Activated CD8-positive, alpha-beta memory T cell treated with anti-CD3 and anti-CD28 coated beads, Interleukin-2, amount 50 U/mL, for 24 hours (primary cell): ENCODE data around the gene EIF2A.
A peak's percentile ranks its signal among the peaks of the same experiment; 100 is the strongest.
"Not testable (repeated sequence)": the region's sequence is repeated elsewhere in the genome, so short reads cannot be mapped to it uniquely, and the experiment has no call there.

Experiments used
- DNase-seq: peaks from one replicate; pipeline ENCODE4 v3.0.0-alpha.2; 2020; ENCODE audit errors: extremely low read depth

The EIF2A gene

DNA sequence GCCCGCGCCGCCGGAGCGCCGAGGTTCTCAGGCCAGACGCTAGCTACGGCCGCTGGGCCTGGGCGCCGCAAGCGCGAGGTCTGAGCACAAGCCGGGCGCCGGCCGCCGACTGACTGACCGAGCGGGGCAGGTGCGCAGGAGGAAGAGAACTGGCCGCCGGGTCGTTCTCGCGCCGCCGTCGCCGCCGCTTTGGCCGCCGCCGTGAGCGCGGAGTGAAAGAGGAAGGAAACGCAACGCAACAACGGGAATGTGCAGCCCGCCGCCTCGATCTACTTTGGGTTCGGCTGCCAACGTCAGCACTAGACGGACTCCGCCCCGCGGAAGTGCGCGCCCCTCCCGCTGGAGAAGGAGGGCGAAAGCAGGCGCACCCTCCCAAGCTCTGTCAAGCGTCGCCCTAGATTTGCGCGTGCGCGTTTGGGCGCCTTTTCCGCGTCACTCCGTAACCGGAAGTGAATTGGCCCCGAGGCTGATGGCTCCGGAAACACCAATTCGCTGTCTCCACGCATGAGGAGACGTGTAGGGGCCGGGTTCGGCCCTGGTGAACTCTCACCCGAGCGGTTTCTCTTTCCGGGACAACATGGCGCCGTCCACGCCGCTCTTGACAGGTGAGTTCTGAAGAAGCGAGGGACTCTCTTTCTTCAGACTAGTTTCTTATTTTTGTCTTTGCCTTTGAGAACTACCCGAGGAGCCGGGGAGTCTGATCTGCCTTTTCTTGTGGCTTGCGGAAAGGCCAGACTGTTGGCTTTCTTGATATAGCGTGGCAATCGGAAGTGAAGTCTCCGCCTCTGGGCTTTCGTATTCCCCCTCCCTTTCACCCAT lies at the start of gene EIF2A, which contains the start of gene SERP1:
EIF2A (plus strand) TSS at position 562 of the 819 bp plus-strand sequence; CDS start at position 578, 16 bp downstream.
SERP1 (minus strand) TSS at position 271 of the 819 bp plus-strand sequence. CDS start 361 bp downstream, outside the sequence.
- DNase-seq, result peak; percentile 95

DNA sequence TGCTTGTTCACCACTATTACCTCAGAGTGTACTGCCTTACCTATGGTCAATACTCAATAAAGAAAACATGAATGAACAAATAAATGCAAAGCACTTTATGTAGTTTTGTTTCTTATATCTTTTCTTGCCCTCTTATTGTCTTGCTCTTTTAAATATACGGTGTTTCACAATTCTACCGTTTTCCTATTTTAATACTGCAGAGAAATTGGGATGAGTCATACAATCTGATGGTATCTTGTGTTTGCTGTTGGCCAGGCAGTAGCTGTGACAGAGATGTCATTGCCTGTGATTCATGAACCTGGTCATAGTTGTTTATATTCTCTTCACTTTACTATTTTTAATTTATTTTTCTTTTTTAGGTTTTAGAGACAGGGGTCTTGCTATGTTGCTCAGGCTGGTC lies 48.6 kb upstream of the EIF2A start:
- DNase-seq, result no peak

DNA sequence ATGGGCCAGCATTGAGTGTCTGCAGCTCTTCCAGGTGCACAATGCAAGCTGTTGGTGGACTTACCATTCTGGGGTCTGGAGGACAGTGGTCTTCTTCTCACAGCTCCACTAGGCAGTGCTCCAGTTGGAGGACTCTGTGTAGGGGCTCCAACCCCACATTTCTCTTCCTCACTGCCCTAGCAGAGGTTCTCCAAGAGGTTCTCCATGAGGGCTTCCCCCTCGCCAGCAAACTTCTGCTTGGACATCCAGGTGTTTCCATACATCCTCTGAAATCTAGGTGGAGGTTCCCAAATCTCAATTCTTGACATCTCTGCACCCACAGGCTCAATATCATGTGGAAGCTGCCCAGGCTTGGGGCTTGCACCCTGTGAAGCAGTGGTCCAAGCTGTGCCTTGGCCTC lies 45.6 kb upstream of the EIF2A start:
- not testable (repeated sequence) for DNase-seq

DNA sequence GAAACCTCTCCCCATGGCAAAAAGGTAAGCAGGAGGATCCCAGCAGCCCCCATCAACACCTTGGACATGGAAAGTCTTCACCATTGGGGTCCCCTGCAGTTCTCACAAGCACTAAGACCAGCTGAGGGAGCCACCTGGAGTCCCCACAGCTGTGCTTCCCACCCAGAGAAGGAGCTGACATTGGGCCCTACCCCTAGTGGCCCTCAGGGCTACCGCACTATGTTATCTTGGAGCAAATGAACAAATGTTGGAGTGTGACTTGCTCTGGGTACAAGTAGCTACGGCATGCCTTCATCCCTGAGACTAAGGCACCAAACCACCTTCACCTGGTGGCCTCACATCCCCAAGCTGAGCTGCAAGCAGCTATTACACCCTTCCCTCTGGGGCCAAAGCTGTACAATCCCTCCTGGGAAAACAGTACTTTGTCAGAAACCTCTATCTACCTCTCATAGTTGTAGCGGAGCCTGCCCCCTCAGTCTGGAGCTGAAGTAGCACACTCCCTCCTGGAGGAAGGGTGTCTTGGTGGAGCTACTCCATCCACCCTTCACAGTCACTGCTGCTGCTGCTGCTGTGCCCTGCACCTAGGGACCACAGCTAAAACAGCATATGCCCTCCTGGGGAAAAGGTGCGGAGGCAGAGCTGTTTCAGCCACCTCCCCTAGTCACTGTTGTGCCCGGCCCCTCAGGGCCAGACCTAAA lies 43.0 kb upstream of the EIF2A start:
- no peak for DNase-seq

DNA sequence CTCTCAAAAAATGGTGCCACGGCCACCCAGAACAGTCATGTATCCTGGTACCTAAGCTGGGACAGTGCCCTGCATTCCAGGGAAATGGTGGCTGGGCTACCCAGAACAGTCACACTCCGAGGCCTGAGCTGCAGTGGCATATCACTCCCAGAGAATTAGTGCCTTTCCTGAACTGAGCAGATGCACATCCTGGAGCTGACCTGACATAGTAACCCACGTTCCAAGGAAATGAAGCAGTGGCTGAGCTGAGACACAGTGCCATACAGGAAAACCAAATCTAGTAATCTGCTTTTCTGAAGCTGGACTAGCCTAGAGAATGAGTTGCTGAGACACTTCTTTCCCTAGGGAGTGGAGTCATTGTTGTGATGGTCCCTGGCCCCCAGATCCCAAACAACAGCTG lies 42.1 kb upstream of the EIF2A start:
- DNase-seq, result no peak

DNA sequence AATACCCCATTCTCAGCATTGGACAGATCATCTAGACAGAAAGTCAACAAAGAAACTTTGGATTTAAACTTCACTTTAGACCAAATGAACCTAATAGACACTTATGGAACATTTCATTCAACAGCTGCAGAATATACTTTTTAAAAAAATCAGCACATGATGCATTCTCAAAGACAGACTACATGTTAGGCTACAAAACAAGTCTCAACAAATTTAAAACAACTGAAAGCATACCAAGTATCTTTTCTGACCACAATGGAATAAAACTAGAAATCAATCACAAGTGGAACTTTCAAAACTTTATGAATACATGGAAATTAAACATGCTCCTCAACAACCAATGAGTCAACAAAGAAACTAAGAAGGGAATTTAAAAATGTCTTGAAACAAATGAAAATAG lies 38.2 kb upstream of the EIF2A start:
- no peak for DNase-seq

DNA sequence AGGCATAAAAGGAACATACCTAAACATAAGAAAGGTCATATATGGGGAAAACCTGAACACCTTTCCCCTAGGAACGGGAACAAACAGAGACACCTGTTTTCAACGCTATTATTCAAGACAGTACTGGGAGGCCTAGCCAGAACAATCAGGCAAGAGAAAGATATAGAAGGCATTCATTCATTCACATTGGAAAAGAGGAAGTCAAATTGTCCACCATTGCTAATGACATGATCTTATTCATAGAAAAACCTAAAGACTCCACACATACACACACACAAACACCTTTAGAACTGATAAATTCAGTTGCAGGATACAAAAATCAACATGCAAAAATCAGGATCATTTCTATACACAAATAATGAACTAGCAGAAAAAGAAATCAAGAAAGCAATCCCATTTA lies 36.8 kb upstream of the EIF2A start:
- DNase-seq, result no peak

DNA sequence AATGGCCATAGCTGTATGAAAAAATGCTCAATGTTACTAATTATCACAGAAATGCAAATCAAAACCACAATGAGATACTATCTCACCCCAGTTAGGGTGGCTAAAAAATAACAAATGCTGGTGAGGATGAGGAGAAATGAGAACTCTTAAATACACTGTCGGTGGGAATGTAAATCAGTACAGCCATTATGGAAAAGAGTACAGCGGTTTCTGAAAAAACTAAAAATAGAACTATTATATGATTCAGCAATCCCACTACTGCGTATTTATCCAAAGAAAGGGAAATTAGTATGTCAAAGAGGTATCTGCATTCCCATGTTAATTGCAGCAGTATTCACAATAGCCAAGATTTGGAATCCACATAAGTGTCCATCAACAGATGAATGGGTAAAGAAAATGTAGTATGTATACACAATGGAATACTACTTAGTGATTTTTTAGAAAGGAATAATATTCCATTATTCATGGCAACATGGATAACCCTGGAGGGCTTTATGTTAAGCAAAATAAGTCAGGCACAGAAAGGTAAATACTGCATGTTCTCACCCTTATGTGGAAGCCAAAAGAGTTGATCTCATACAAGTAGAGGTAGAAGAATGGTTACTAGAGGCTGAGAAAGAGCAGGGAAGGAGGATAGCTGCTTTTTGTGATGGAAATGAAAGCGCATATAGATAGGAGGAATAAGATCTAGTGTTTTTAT lies 35.3 kb upstream of the EIF2A start:
- DNase-seq, result no peak

DNA sequence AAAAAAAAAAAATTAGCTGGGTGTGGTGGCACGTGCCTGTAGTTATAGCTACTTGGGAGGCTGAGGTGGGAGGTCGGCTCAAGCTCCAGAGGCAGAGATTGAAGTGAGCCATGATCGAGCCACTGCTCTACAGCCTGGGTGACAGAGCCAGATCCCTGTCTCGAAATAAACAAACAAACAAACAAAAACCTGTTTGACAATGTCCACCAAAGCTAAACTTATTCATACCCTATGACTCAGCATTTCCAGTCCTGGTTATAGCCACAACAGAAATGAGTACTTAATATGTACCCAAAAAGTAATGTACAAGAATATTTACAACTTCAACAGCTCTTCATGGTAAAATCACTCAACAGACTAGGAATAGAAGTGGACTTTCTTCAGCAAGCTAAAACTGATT lies 31.4 kb upstream of the EIF2A start:
- no peak for DNase-seq

DNA sequence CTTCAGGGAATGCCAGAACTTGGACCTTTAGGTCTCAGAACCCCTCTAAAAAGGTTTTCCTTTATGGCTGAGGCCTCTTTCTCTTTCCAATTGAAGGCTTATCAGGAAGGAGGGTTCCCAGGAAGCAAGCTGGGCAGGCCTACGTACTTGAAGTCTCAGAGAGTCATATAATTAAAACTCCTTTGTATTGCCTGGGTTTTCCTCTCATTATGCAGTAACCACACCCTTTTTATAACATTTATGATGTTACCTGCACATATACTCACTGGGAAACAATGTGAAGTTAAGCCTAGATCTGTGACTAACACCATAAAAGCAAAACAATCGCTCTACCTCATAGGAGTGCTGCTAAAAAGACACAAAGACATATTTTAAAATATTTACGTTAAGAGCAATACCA lies 27.6 kb upstream of the EIF2A start:
- no peak for DNase-seq

DNA sequence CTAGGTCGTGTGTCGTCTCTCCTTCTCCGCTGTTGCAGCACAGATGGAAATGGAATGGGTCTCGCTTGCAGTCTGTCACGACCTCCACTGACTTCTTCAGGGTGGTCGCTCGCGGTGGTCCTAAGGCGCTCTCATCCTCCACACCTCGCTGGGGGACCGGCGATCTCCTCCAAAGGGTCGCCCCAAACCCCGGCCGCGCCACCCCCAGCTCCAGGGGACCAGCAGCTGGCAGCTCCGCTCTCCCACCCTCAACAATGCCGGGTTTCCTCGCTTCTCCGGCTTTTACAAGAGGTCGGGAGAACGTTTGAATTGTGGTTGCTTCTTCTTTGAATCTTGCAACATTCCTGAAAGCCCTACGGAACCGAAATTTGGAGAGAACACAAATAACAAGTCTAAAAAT lies 26.2 kb upstream of the EIF2A start:
- no peak for DNase-seq

DNA sequence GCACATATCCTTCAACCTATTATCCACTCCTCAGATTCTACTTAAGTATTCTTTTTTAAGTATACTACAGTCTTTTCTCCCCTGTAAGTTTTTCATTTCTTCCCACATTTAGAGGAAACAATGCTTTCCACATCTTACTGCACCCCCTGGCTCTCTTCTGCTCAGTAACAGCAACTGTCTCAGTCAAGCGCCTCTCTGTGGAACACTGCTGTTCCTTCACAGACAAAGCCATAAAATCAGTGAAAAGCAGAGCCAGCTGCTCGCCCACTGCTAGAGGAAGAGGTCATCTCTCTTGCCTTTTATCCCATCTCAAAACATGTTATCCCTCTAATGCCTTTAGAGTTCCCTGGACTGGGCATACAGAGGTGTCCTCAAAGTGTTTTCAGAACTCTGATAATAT lies 25.1 kb upstream of the EIF2A start:
- DNase-seq, result no peak

DNA sequence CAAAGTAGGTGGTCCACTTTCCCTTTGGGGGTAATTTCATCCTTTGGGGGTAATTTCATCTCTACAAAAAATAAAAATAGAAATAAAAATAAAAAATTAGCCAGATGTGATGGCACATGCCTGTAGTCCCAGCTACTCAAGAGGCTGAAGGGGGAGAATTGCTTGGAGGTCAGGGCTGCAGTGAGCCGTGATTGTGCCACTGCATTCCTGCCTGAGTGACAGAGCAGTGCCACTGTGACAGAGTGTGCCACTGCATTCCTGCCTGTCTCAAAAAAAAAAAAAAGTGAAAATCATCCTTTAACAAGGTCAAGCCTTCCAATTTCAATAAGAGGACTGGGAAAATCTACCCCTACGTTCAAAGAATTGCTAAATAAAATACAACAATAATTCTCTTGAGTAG lies 23.0 kb upstream of the EIF2A start:
- DNase-seq, result no peak

DNA sequence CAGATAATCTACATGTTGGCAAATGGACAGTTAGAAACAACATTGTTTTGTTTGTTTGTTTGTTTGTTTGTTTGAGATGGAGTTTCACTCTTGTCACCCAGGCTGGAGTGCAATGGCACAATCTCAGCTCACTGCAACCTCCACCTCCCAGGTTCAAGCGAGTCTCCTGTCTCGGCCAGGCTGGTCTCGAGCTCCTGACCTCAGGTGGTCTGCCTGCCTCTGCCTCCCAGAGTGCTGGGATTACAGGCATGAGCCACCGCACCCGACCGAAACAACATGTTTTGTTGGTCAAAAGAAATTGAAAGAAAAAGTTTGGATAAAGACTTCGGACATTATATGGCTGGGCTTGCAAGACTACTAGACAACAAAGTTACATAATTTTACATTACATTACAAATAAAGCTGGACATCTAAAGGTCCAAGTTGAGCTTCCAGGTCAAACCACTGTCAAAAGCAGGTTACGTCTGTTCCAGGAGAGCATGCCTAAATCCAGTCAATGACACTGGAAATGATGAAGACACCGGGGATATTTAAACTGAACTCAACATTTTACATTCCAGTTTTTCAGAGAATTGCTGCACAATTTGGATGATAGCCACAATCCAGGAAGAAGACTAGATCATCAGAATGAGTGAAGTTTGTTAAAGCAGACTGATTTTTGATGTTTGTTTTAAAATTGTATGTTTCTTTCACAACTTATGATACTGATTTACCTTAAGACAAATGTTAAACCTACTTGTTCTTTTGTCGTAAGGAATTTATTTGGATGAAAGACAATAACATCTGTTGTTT lies 18.9 kb upstream of the EIF2A start:
- no peak for DNase-seq

DNA sequence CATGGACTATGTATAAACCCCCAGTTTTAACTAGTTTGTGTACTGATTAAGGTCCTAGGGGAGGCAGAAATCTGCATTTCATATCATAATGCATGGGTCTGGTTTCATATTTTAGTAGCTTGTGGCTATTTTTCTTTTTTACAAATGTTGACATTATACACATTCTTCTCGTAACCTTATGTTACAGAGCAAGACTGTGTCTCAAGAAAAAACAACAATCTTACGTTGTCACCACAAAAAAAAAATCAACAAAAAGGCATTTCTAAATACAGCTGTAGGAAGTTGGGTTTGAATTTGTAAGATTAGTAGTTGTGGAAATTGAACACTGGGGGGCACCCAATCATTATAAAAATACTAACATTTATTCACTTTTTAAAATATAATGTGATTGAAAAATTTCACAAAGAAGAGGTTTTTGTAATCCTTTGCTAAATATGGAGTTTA lies 18.2 kb upstream of the EIF2A start:
- no peak for DNase-seq

DNA sequence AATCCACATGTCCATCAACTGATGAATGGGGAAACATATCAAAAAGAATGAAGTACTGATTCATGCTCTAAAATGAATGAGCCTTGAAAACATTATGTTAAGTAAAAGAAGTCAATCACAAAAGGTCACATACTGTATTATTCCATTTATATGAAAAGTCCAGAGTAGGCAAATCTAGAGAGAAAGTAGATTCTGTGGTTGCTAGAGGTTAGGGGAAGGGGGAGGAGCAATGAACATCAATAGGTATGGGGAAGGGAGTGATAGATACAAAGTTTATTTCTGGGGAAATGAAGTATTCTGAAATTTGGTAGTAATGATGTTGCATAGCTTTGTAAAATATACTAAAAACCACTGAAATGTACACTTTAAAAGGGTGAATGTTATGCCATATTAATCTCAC lies 14.8 kb upstream of the EIF2A start:
- DNase-seq, result no peak

DNA sequence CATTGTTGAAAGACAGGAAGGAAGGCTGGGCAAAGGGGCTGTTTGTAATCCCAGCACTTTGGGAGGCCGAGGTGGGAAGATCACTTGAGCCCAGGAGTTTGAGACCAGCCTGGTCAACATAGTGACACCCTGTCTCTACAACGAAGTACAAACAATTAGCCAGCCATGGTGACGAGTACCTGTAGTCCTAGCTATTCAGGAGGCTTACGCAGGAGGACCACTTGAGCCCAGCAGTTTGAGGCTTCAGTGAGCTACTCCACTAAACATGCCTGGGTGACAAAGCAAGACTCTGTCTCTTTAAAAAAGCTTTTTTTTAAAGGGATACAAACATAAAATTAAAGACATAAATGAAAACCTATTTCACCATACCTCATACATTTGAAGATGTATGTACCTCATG lies 11.4 kb upstream of the EIF2A start:
- no peak for DNase-seq

DNA sequence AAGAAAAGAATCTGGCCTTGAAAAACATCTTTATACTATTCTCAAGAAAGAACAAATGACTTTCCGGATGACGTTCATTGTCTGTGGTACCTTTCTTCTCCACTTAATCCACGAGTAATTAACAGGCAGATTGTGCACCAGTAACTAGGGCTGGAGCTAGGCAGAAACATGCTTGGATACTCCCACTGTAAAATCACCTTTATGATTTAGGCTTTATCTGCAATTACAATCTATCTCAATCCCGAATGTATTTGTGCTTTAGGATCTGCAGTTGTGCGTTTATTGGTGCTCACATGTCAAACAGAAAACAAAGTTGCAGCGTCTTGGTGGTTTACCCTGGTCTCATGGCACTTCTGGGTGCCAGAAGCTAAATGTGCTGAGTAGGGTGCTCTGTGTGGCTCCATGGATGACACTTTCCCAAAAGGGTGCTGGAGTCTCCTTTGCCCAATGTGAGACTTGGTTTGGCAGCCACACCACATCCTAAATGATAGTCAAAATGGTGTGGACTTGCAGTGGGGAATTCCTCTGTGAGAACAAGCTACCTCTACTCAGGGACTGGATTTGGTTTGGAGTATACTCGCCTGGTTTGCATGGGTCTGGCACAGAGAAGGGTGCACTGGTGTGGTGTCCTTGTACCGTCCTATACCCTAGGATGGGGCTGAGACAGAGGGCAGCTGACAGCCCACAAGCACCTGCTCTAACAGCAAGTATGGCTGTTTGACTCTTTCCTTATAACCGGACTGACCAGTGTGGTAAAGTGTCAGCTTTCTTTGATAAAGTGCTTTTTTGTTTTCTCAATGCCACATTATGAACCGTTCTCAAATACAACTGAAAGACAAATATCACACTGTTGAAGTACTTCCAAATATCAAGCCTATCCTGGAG lies 8.0 kb upstream of the EIF2A start:
- DNase-seq, result no peak

DNA sequence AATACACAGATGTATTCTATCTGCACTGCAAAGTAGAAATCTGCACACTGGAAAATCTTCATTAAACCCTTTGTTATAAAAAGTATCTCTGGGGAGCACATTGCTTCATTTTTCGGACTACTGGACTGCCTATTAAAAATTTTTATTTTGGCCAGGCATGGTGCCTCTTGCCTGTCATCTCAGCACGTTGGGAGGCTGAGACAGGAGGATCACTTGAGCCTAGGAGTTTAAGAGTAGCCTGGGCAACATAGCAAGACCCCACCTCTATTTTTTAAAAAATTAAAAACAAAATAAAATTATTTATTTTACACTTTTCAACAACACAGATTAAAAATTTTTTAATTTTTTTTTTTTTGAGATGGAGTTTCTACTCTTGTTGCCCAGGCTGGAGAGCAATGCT lies 6.3 kb upstream of the EIF2A start:
- DNase-seq, result no peak

DNA sequence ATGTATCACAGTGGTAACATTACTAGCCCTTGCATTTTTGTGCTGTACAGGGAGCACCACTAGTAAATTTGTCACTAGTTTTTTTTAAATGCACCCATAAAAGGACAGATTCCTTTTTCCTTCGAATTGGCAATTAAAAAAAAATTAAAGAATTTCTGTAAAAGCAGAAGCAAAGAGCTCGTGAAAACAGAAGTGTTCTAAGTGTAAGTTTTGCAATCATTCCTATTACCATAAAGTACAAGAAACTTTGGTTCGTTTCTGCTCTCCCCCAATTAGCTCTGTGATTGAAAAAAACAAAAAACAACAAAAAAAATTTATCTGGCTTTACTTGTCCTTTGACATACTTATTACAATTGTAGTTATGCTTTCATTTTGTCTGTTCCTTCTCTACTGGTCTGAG lies 5.6 kb upstream of the EIF2A start:
- DNase-seq, result no peak

DNA sequence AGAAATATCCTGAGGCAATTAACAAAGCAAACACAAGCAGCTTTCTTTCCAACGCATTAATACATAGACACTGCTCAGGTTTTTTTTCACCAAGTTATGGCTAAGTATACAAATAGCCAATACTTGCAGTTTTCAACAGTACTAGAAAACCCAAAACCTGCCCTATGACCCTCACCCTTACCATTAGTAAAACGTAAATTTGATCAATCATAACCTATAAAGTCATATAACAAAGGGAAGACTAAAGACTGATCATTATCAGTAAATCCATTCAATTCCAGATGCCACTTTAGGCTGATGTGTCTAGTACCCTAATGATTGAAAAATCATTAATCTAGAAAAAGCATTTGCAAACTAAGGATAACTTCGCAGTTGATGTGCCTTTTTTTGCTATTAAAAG lies 3.5 kb upstream of the EIF2A start:
- no peak for DNase-seq
